T-helper 1 cell treated with Interleukin-12 subunit alpha and Interleukin-12 subunit beta and Interleukin-4 antibody, amounts not matched to agents 30 ng/mL and 1 ng/mL, for 36 hours (primary cell): ENCODE data around the gene POLN. TPM values are rescaled to one million over a fixed set of nuclear protein-coding genes. Genes with fewer than 3 reads are reported as not detected.
"Not testable (repeated sequence)": the region's sequence is repeated elsewhere in the genome, so short reads cannot be mapped to it uniquely, and the experiment has no call there.

Experiments
- intact Hi-C: fragments of 100-400 bp; cut with micrococcal nuclease; formaldehyde crosslinking; loops from one replicate; pipeline ENCODE4 v1.15.1; 2024
- total RNA-seq: library from RNA; stranded (reverse); gene quantifications from 2 replicates; pipeline ENCODE4 v1.2.3, GENCODE V29; 2022

The POLN gene
- total RNA-seq, 1 donor from 2014 or later = 9.4 TPM

DNA sequence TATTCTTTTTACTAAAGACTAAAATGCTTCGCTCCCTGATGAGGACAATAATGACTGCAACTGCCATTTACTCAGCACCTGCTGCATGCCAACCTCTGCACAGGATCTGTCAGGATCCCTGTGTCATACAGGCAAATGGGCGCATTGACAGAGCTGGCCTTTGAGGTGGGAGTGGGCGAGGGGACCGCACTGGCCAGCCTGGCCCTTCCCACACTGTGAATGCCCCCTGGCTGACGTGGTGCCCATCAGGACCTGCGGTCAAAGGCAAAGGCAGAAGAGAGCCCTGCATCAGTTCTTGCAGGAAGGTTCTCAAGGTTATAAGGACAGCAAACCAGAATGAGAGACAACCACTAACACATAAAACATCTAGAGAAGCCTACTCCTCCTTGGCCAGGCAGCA is 67.9 kb downstream of the POLN start:
- intact Hi-C loops = loop anchor here (5.0 to 10.0 kb wide), 2 partner anchors 117 to 449 kb away; partner anchors contain the start of genes NAT8L, TACC3 and TMEM129

DNA sequence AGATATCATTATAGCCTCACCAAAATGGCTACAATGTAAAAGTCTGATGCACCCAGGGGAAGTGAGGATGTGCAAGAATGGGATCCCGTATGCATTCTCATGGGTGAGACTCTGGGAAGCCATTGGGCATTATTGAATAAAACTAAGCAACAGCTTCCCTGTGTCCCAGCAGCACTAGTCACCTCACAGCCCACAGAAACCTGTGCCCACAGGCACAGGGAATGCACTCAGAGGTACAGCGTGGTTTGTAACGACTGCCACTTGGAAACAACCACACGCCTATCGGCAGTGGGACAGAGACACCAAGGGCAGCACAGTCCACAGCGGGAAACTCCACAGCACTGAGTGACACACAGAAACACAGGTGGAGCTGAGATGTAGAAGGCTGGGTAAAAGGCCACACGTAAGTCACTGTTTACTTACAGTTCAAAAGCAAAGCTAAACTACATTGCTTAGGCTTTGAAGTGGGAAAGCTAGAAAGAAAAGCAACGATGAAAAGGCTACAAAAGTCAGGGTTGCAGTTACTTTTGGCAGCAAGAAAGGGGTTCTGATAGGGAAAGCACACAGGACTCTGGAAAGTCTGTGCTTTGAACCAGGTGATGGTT is 69.2 kb downstream of the POLN start:
- intact Hi-C loops = loop anchor here (1.0 to 10.0 kb wide), 9 partner anchors 38 to 448 kb away; partner anchors contain the start of genes FAM193A, HAUS3, NAT8L and POLN

DNA sequence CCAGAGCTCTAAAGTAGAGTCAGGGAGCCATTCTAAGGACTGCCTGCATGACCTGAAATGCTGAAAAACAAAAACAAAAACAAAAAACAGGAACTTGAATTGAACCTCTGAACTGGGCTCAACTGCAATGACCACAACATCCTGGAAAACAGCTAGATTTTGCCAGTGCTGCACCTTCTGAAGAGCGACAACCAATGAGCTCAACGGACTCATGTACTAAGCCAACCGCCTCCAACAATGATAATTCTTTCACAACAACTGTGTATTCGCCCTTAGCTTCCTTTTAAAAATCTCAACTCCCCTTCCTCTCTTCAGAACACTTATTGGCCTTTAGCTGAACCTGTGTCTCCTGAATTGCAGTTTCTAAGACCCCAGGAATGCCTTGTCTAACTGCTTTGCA is 69.8 kb downstream of the POLN start:
- intact Hi-C loops = loop anchor here (1.0 to 10.0 kb wide), 9 partner anchors 37 to 447 kb away; partner anchors contain the start of genes FAM193A, HAUS3, NAT8L and POLN

DNA sequence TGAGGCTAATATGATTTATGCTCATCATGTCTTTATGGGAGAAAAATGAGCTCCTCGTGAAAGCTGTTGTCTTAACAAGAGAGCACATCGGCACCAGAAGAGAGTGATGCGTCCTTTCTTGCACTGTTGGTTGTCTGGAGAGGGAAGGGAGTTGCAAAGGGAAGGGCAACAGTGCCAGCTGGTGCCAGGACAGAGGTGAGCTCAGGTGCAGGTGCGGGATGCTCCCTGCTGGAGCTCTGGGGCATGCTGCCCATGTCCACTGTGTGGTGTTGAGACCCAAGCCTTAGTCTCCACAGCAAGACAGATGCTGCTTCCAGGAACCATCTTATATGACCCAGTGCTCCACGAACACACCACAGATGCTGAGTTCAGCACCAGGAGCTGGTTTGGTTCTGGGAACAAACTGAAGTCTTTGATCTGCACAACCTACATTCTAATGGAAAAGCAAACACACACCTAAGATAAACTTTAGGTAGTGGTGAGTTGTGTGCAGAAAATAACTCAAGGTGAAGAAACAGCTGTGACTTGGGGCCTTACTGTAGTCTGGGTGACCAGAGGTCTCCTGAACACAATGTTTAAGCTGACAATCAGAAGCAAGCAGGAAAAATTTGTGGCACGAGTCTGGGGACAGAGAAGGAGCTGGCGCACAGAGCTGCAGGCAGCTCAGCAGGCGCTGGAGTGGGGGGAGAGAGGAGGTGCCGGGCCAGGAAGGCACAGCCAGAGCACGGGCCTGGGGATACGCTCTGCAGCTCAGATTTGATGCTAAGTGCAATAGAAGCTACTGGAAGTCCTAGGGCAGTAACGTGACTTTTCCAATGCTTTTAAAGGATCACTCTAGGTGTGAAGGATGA is 73.2 kb downstream of the POLN start:
- intact Hi-C loops = no loop called here

DNA sequence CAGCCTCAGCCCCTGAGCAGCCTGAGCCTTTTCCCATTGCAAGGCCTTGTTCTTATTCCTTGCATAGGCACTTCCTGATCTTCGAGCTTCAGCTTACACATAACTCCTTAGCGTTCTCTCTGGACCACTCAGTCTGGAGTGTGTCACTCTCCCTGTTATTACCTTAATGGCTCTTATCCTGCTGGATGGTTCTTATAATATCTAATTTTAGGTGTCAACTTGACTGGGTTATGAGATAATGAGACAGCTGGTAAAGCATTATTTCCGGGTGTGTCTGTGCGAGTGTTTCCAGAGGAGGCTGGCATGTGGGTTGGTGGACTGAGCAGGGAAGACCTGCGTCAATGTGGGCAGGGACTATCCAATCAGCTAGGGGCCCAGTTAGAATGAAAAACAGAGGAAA is 75.7 kb downstream of the POLN start:
- intact Hi-C loops = no loop called here

DNA sequence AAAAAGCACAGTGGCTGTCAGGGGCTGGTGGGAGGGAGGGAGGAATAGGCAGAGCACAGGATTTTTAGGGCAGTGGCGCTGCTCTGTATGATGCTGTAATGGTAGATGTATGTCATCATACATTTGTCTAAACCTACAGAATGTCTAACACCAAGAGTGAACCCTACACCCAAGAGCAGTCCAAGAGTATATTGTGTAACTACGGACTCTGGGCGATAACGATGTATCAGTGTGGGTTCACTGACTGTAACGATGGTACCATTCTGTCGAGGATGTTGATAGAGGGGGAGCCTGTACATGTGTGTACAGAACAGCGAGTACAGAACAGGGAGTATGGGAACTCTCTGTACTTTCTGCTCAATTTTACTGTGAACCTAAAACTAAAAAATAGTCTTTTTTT is 76.5 kb downstream of the POLN start:
- intact Hi-C loops = no loop called here

DNA sequence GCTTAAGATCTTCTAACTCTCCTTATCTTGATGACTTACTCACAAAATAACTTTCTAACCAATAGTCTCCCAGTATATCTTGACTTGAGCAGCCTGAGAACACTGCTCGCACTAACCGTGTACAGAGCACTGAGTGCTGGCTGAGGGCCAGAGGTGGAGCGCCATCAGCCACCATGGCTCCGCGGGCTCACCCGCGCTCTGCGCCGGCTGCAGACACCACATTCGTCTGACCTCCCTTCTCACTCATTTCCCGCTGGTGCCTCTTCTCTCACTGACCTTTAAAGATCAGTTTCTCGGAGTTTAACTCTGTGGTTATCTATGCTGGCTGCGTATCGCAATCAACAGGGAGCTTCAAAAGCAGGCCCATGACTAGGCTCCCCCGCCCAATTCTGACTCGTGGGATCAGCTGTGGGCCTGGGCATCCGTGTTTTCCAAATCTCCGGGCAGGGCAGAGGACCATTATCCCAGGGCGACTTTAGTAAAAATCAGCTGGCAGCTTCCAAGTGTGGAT is 78.6 kb downstream of the POLN start:
- intact Hi-C loops = no loop called here

DNA sequence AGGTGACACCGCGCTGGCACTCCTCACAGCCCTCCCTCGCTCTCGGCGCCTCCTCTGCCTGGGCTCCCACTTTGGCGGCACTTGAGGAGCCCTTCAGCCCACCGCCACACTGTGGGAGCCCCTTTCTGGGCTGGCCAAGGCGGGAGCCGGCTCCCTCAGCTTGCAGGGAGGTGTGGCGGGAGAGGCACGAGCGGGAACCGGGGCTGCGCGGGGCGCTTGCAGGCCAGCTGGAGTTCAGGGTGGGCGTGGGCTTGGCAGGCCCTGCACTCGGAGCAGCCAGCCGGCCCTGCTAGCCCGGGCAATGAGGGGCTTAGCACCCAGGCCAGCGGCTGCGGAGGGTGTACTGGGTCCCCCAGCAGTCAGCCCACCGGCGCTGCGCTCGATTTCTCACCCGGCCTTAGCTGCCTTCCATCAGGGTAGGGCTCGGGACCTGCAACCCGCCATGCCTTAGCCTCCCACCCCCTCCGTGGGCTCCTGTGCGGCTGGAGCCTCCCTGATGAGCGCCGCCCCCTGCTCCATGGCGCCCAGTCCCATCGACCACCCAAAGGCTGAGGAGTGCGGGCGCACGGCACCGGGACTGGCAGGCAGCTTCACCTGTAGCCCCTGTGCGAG is 80.7 kb downstream of the POLN start:
- intact Hi-C loops = not testable (repeated sequence)

DNA sequence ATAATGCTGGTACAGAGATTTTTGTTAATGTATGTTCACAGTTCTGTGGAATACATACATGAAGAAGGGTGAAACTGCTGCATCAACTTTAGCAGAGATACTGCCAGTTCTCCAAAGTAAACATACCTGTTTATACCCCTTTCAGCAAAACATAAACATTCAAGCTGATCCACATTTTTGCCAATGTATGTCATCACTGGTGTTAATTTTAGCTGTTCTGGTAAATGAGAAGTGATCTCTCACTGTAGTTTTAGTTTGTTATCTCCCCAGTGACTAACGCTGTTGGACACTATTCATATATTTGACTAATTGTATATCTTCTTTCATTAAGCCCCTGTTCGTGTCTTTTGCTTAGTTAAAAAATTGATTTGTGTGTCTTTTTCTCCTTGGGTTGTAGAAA is 82.0 kb downstream of the POLN start:
- intact Hi-C loops = no loop called here

DNA sequence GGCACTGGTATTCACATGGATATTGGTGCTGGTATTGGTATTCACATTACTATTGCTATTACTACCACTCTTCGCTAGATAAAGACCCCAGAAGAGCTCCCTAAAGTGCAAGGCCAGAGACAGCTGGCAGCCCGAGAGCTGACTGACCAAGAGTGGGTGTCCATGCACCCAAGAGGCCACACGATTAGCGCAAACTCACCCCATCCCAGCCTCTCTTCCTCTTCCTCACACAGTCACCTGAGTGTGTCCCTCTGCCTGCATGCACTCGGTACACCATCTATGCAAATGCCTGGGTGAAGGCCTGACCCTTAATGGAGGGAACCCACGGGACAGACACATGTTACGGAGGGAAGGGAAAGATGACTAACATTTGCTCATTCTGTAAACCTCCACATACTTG is 86.7 kb downstream of the POLN start:
- intact Hi-C loops = no loop called here

DNA sequence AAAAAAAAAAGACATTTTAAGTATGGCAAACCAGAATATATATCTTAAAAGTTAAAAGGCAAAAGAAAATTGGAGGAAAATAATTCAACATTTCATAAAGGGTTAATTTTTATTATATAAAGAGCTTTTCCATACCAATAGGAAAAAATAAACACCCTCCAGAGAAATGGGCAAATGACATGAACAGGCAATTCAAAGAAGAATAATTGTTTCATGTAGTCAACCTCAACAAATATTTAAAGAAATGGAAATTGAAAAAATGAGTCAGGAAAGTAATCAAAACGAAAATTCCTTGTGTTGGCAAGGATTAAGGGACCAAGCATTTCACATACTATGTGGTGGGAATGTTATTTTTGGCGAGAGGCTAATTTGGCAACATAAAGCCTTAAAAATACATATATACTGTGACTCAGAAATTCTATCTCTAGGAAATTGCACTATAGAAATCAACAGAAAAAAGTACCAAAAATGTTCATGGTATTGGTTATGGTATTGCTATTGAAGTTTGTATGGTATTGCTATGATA is 87.6 kb downstream of the POLN start:
- intact Hi-C loops = no loop called here

DNA sequence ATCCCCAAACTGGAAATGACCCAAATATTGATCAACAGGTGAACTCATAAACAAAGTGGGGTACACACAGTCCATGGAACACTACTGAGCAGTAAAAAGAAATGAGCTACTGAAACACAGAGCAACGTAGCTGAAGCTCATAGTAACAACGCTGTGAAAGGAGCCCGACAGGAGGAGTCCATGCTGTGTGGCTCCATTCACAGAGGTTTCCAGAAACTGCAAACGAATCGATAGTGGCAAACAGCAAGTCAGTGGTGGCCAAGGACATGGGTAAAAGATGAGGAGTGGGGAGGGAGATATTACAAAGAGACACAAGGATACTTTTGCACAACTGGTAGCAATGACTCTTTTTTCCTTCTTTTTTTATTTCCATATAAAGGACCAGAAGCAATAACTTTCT is 90.4 kb downstream of the POLN start:
- intact Hi-C loops = no loop called here

DNA sequence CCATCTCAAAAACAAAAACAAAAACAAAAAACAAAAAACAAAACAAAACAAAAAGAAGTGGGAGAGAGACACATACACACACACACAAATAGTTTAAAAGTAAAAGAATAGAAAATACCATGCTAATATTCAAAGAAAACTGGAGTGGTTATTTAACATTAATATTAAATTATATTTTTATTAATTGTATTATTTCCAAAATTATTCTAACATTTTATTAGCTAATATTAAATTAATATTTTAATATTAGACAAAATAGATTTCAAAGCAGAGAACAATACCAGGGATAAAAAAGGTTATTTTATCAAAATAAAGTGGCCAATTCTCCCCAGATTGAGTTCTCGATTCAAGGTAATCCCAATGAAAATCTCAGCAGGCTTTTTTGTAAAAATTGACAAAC is 91.8 kb downstream of the POLN start:
- intact Hi-C loops = no loop called here

DNA sequence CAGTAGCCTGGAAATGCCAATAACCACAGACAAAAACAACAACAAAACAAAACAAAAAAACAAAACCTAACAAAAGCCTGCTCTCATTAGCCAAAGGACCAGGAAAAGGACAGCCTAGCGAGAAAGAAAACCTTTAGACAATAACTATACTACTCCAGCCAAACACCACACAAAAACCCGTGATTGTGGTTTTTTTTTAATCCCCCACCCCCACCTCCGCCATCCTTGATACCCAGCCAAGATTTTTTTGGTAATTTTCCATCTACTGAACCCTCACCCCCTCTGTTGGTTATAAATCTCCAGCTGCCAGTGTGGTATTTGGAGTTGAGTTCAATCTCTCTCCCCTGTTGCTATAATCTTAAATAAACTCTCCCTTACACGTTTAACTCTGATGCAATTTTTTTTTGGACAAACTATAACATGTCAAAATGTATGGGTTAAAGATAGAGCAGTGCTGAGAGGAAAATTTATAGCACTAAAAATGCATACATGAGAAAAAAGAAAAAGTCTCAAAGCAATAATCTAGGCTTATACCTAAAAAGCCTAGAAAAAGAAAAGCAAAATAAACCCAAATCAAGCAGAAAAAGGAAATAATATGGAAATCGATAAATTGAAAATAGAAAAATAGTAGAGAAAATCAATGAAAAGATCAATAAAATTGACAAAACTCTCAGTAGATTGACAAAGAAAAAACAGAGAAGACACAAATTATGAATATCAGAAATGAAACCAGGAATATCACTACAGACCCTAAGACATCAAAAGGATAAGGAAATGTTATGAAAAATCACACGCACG is 99.1 kb downstream of the POLN start:
- intact Hi-C loops = loop anchor here (2.0 kb wide), 1 partner anchor 22 kb away; no protein-coding TSS in a partner anchor

DNA sequence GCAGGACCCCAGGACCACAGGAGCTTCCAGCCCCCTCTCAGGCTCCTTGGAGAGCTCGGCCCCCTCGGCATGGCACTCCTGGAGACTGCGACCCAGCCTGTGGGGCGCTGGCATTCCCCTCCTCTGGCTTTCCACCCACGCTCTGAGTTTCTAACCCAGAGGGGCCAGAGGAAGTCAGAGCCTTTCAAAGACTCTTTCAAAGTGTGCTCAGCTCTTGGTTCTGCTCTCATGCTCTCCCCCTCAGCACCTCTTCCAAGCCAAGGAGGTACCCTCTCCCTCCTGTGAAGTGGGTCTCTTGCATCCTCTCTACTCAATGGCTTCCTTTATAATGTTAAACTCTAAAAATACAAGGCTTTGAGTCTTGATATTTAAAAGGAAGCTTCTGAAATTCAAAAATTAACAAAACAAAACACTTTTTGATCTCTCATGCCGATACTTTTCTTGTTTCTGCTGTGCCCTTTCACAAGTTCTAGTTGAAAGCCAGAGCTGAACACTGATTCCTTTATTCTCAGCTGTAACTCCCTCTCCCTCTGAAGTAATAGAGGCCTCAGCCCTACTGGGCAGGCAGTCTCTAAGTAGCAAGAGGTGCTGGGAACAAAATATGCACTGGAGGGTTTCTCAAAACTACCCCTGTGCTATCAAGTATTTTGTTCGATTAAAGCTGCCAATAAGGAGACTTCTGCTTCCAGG is 100.0 kb downstream of the POLN start:
- intact Hi-C loops = loop anchor here (2.0 kb wide), 1 partner anchor 21 kb away; no protein-coding TSS in a partner anchor

DNA sequence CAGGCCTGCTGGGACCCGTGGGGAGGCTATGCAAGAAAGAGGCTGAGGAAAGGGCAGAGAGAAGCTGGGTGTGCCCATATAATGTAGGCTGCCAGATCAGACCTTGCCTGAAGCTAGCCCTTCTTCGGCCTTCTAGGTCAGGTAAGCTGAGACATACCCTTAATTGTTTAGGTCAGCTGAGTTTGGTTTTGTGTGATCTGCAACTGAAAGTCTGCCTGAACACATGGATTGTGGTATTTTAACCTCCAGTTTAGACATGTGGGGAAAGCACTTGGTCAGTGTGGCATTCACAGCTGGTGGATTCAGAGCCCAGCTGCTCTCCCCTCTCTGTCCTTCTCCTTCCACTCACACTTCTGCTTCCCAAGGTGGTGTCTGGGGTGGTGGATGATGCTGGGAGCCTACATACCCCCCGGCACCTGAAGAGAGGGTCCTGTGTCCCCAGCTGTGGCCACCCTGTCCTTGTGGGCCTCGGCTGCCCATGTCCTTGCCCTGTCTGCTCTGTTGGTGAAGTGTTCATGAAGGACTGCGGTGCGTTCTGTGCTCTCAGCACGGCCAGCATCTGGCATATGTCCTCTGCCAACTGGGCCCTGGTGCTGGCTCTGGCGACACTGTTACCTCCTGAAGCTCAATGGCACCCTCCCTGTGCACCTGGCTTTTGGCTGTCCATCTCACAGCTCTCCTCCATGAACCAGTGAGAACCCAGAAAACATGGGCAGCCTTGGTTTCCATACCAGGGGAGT is 100.7 kb downstream of the POLN start:
- intact Hi-C loops = no loop called here

DNA sequence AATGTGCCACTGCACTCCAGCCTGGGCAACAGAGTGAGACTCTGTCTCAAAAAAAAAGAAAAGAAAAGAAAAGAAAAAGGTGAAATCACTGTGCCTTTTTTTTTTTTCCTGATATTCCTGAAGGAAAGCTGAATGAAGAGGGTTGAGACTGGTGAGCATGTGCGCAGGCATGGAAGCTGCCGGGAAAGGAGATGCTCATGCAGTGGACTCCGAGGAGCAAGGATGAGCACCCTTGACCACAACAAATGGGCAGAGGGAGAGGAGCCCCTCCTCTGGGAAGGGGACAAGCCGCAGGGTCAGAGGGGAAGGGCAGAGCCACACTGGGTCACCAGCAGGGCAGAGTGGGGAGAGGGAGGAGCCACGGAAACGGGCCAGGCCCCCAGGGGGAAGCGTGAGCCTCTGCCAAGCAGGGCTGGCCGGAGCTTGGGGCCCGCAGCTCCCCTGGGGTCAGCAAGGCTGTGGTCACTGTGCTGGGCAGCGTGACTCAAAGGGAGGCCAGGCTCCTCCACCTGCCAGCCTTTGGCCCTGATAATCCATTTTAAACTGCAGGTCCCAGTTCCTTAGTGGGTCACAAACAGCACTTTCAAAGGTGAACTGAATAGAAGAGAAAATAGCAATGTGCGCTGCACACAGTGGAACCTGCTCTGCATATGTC is 102.9 kb downstream of the POLN start:
- intact Hi-C loops = no loop called here

DNA sequence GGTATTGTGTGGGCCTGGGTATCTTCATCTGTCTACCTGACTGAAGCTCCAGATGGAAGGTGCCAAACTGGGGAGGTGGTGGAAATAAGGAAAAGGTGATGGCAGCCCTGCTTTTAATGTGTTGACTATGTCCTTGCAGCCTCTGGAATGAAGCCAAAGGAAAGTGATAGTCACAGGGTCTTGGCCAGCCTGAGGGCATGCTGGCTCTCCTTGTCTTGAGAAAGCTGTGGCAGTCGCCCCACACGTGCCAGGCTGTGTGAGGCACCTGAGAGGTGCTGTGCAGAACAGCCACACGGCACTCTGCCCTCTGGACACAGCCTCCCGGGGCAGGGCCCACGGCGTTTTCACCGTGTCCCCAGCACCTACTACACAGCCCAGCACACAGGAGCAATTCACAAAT is 105.2 kb downstream of the POLN start:
- intact Hi-C loops = no loop called here

DNA sequence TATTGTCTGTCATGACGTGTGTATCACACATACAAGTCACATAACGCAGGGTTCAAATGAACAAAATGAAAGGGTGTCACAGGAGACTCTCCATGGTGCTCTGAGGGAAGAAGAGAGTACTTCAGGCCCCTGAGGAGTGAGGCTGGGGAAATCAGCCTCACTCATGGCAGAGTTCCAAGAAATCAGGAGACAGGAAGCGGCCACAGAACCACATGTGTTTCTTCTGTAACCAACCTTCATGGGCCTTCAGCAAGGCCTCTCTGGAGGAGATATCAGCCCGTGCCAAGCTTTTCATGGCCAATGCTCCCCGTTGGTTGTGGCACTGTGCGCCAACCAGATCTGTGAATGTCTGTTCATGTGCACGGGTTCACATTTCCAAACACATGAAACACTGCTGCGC is 106.8 kb downstream of the POLN start:
- intact Hi-C loops = loop anchor here (2.0 kb wide), 1 partner anchor 38 kb away; no protein-coding TSS in a partner anchor
